HEK293 (cell line): ENCODE data around the gene LRRC43.
A peak's percentile ranks its signal among the peaks of the same experiment; 100 is the strongest.

Experiments
- CTCF ChIA-PET: fragments of 350-600 bp; formaldehyde crosslinking; extraction: SDS; loops from one replicate; lab custom pipeline; 2021; ENCODE audit warnings: antibody characterized with exemption; lab: Yijun Ruan, JAX
- POLR2A ChIA-PET: fragments of 300-600 bp; formaldehyde crosslinking; extraction: SDS; loops from one replicate; lab custom pipeline; 2020; ENCODE audit warnings: antibody characterized with exemption, inconsistent platforms; lab: Yijun Ruan, JAX
- H3K27ac ChIP-seq: fragments of 200-500 bp; sonication (Bioruptor generic); 2 replicates; pipeline ENCODE4 v1.5.1; 2014; ENCODE audit warnings: low read depth, low read length, control low read depth, inconsistent platforms; ENCODE audit errors: extremely low read depth
- H3K36me3 ChIP-seq, 2 experiments: fragments of 200-500 bp in 1 of 2; sonication (Bioruptor generic) in 1 of 2; 1 replicate in 1 of 2; 2 replicates in 1 of 2; pipeline ENCODE4 v1.5.1; 2014 to 2017; ENCODE audit warnings: inconsistent platforms in 2 of 2, low read length in 2 of 2; ENCODE audit not compliant: control insufficient read depth in 2 of 2, insufficient read depth in 1 of 2
- H3K4me1 ChIP-seq: fragments of 200-500 bp; sonication (Bioruptor generic); 2 replicates; pipeline ENCODE4 v1.5.1; 2014; ENCODE audit warnings: mild to moderate bottlenecking, low read length, inconsistent platforms; ENCODE audit not compliant: control insufficient read depth, insufficient read depth
- H3K4me3 ChIP-seq: 2 replicates; pipeline ENCODE4 v1.5.1; 2011; ENCODE audit warnings: low read depth, mild to moderate bottlenecking, control low read depth, low read length, moderate library complexity
- H3K9me3 ChIP-seq: fragments of 200-500 bp; sonication (Bioruptor generic); 2 replicates; pipeline ENCODE4 v1.5.1; 2014; ENCODE audit warnings: low read depth, low read length, inconsistent platforms; ENCODE audit not compliant: control insufficient read depth, insufficient read depth
- EGR2 ChIP-seq: fragments of 450-650 bp; formaldehyde crosslinking; IDR thresholded peaks from 2 replicates; pipeline ENCODE4 v1.5.1; 2016; ENCODE audit warnings: low read depth, missing biosample characterization, missing genetic modification characterization
- IKZF3 ChIP-seq: fragments of 450-650 bp; IDR thresholded peaks from 2 replicates; pipeline ENCODE4 v1.5.0; 2018; ENCODE audit warnings: missing biosample characterization, mild to moderate bottlenecking, missing genetic modification characterization, moderate library complexity
- KLF10 ChIP-seq: fragments of 450-650 bp; IDR thresholded peaks from 2 replicates; pipeline ENCODE4 v1.5.1; 2018; ENCODE audit warnings: missing biosample characterization, mild to moderate bottlenecking, missing genetic modification characterization
- KLF9 ChIP-seq: fragments of 450-650 bp; formaldehyde crosslinking; IDR thresholded peaks from 2 replicates; pipeline ENCODE4 v1.5.1; 2016; ENCODE audit warnings: missing biosample characterization, missing genetic modification characterization, low read depth
- OSR2 ChIP-seq: fragments of 450-650 bp; formaldehyde crosslinking; IDR thresholded peaks from 2 replicates; pipeline ENCODE4 v1.5.1; 2016; ENCODE audit warnings: missing biosample characterization, missing genetic modification characterization
- SP2 ChIP-seq: fragments of 450-650 bp; formaldehyde crosslinking; IDR thresholded peaks from 2 replicates; pipeline ENCODE4 v1.5.1; 2016; ENCODE audit warnings: missing biosample characterization, missing genetic modification characterization
- ZBTB17 ChIP-seq: fragments of 450-650 bp; formaldehyde crosslinking; IDR thresholded peaks from 2 replicates; pipeline ENCODE4 v1.5.1; 2016; ENCODE audit warnings: missing biosample characterization, missing genetic modification characterization
- ZNF202 ChIP-seq: fragments of 450-650 bp; formaldehyde crosslinking; IDR thresholded peaks from 2 replicates; pipeline ENCODE4 v1.5.1; 2016; ENCODE audit warnings: missing biosample characterization, missing genetic modification characterization, borderline replicate concordance
- ZNF354C ChIP-seq: fragments of 450-650 bp; formaldehyde crosslinking; IDR thresholded peaks from 2 replicates; pipeline ENCODE4 v1.5.1; 2016; ENCODE audit warnings: missing biosample characterization, missing genetic modification characterization, low read depth, borderline replicate concordance
- ZNF555 ChIP-seq: fragments of 450-650 bp; formaldehyde crosslinking; conservative IDR thresholded peaks from 2 replicates; pipeline ENCODE4 v1.5.1; 2017; ENCODE audit warnings: missing biosample characterization, mild to moderate bottlenecking, missing genetic modification characterization, inconsistent platforms
- ZSCAN30 ChIP-seq: fragments of 450-650 bp; IDR thresholded peaks from 2 replicates; pipeline ENCODE4 v1.5.1; 2018; ENCODE audit warnings: missing biosample characterization, mild to moderate bottlenecking, missing genetic modification characterization, moderate library complexity
- TF ChIP-seq, protein P1 (sequence below): fragments of 450-650 bp; formaldehyde crosslinking; IDR thresholded peaks from 2 replicates; pipeline ENCODE4 v1.5.1; 2017; ENCODE audit warnings: missing biosample characterization, missing genetic modification characterization
- TF ChIP-seq, protein P2 (sequence below): fragments of 450-650 bp; formaldehyde crosslinking; IDR thresholded peaks from 2 replicates; pipeline ENCODE4 v1.5.1; 2016; ENCODE audit warnings: missing biosample characterization, missing genetic modification characterization
- TF ChIP-seq, protein P3 (sequence below): fragments of 450-650 bp; formaldehyde crosslinking; IDR thresholded peaks from 2 replicates; pipeline ENCODE4 v1.5.1; 2016; ENCODE audit warnings: missing biosample characterization, missing genetic modification characterization

The LRRC43 gene

DNA sequence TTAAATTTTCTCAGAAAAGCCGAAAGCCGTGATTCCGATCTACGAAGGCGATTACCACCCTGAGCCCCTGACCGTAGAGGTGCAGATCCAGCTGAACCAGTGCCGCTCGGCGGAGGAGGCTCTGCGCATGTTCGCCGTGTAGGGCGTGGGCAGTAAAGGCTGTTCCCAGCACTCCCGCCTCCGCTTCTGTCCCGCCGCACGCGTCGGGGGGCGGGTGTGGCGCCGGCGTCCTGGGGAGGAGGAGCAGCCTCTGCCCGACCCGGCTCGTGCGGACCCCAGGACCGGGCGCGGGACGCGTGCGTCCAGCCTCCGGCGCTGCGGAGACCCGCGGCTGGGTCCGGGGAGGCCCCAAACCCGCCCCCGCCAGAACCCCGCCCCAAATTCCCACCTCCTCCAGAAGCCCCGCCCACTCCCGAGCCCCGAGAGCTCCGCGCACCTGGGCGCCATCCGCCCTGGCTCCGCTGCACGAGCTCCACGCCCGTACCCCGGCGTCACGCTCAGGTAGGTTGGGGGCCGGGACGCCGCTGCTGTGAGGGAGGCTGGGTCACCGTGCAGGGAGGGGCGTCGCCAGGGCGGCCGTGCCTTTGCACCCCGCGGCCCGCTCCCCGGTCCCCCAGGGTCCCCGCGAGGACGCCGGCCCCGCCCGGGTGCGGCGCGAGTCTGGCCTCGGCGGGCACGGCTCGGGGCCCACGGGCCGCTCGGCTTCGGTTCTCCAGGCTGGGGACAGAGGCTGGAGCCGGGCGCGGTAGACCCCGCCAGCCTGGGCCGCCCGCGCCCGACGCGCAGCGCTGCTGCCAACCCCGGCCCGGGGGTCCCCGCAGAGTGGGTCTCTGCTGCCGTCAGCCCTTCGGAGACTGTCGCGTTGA, 20.6 kb downstream of the LRRC43 start, which contains the start of gene B3GNT4 (continued):
- TF ChIP-seq, protein P1, sequence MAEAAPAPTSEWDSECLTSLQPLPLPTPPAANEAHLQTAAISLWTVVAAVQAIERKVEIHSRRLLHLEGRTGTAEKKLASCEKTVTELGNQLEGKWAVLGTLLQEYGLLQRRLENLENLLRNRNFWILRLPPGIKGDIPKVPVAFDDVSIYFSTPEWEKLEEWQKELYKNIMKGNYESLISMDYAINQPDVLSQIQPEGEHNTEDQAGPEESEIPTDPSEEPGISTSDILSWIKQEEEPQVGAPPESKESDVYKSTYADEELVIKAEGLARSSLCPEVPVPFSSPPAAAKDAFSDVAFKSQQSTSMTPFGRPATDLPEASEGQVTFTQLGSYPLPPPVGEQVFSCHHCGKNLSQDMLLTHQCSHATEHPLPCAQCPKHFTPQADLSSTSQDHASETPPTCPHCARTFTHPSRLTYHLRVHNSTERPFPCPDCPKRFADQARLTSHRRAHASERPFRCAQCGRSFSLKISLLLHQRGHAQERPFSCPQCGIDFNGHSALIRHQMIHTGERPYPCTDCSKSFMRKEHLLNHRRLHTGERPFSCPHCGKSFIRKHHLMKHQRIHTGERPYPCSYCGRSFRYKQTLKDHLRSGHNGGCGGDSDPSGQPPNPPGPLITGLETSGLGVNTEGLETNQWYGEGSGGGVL (tag by site-specific recombination): peak; percentile 76
- peak; percentile 88 for TF ChIP-seq ZBTB17
- peak; percentile 51 for TF ChIP-seq OSR2 (tag by site-specific recombination)
- no peak for TF ChIP-seq ZNF354C (tag by site-specific recombination)
- TF ChIP-seq EGR2 (tag by site-specific recombination): peak; percentile 83
- TF ChIP-seq ZSCAN30 (tag by site-specific recombination): no peak
- TF ChIP-seq, protein P2, sequence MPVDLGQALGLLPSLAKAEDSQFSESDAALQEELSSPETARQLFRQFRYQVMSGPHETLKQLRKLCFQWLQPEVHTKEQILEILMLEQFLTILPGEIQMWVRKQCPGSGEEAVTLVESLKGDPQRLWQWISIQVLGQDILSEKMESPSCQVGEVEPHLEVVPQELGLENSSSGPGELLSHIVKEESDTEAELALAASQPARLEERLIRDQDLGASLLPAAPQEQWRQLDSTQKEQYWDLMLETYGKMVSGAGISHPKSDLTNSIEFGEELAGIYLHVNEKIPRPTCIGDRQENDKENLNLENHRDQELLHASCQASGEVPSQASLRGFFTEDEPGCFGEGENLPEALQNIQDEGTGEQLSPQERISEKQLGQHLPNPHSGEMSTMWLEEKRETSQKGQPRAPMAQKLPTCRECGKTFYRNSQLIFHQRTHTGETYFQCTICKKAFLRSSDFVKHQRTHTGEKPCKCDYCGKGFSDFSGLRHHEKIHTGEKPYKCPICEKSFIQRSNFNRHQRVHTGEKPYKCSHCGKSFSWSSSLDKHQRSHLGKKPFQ: no peak
- TF ChIP-seq SP2 (tag by site-specific recombination): peak; percentile 78
- peak; percentile 33; the same call in 1 of the 2 replicates for TF ChIP-seq IKZF3 (tag by site-specific recombination)
- TF ChIP-seq ZNF555 (tag by site-specific recombination): no peak
- peak; percentile 66; the same call in 1 of the 2 replicates for TF ChIP-seq KLF10
- peak; percentile 64 for TF ChIP-seq KLF9 (tag by site-specific recombination)

DNA sequence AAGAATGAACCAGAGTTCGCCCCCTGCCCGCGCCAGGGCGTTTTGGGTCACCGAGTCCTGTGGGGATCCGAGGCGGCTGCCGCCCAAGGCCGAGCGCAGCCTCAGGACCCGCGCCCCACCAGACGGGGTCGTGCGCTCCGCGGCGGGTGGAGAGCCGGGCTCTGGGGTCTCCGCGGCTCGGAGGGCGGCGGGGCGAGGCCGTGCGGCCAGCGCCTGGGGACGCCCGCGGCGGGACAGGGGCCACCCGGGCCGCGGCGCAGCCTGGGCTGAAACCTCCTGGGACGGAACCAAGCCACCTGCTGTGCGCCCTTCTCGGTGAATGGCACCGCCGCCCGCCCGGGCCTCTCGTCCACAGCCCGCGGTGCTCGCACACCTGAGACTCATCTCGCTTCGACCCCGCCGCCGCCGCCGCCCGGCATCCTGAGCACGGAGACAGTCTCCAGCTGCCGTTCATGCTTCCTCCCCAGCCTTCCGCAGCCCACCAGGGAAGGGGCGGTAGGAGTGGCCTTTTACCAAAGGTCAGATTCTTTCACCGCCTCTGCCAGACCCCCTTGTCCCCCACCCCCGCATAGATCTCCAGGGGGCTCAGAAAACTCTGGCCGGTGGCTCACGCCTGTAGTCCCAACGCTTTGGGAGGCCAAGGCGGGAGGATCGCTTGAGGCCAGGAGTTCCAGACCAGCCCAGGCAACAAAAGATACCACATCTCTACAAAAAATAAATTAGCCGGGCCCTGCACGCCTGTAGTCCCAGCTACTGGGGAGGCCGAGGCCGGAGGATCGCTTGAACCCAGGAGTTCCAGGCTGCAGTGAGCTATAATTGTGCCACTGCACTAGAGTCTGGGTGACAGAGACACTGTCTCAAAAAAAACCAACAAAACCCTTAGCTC, 21.5 kb downstream of the LRRC43 start:
- POLR2A ChIA-PET: interaction anchor here (0.6 to 1.5 kb wide), 9 partner anchors 8 to 295 kb away, joined by 3 to 5 read pairs (median 3); partner anchors contain the start of gene DIABLO
- H3K9me3 ChIP-seq: no peaks in the 10 kb centered on the region
- H3K27ac ChIP-seq: no peak overlapping the region; the same call in 1 of the 2 replicates
- peaks cover 12 to 23% of the 10 kb centered on the region in 2 experiments for H3K36me3 ChIP-seq
- no peak for TF ChIP-seq ZNF202 (tag by site-specific recombination)
- TF ChIP-seq, protein P3, sequence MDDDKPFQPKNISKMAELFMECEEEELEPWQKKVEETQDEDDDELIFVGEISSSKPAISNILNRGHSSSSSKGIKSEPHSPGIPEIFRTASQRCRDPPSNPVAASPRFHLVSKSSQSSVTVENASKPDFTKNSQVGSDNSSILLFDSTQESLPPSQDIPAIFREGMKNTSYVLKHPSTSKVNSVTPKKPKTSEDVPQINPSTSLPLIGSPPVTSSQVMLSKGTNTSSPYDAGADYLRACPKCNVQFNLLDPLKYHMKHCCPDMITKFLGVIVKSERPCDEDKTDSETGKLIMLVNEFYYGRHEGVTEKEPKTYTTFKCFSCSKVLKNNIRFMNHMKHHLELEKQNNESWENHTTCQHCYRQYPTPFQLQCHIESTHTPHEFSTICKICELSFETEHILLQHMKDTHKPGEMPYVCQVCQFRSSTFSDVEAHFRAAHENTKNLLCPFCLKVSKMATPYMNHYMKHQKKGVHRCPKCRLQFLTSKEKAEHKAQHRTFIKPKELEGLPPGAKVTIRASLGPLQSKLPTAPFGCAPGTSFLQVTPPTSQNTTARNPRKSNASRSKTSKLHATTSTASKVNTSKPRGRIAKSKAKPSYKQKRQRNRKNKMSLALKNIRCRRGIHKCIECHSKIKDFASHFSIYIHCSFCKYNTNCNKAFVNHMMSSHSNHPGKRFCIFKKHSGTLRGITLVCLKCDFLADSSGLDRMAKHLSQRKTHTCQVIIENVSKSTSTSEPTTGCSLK (tag by site-specific recombination): no peak
- H3K4me1 ChIP-seq: peaks cover 6% of the 10 kb centered on the region; the same call in 1 of the 2 replicates
- H3K4me3 ChIP-seq: no peak overlapping the region
- CTCF ChIA-PET: interaction anchor here (0.5 to 0.7 kb wide), 2 partner anchors 22 to 667 kb away, joined by 3 to 4 read pairs; partner anchors contain the start of gene LRRC43
